OCI-LY1 (cell line): Measurements from ENCODE around the gene GRXCR2.

Experiments used
- CTCF ChIP-seq: fragments of 200-600 bp; sonication (generic), shearing (Covaris generic); IDR thresholded peaks from 2 replicates; pipeline ENCODE4 v1.5.1; 2017; ENCODE audit warnings: mild to moderate bottlenecking, antibody characterized with exemption, low read length, moderate library complexity, mixed read lengths
- EZH2 ChIP-seq: fragments of 200-600 bp; sonication (generic), shearing (Covaris generic); IDR thresholded peaks from 2 replicates; pipeline ENCODE4 v1.8.0; 2017; ENCODE audit warnings: borderline replicate concordance, mixed run types, mild to moderate bottlenecking, antibody characterized with exemption, low read length, moderate library complexity, mixed read lengths

GRCh38 chr5:145852990-145853389, 19.8 kb downstream of the GRXCR2 start:
- TF ChIP-seq CTCF (no peak), EZH2 (no peak)
